Panc1 (cell line): ENCODE data around the gene SCAP. TPM values are rescaled to one million over a fixed set of nuclear protein-coding genes. Genes with fewer than 3 reads are reported as not detected.

ENCODE experiments used
- ATAC-seq: fragments of 200-7000 bp; cut with Tn5 transposase; 2 replicates; pipeline ENCODE4 v1.9.1; 2020; ENCODE audit warnings: mild to moderate bottlenecking, moderate library complexity
- BruUV-seq: library from RNA; stranded (reverse); fragments of 400-500 nt; replicated peaks from 2 replicates; lab custom pipeline; 2021; lab: Mats Ljungman, UMichigan
- CTCF ChIA-PET: fragments of 300-600 bp; sonication (Branson Sonifier 250); formaldehyde crosslinking; loops from one replicate; lab custom pipeline; 2022; ENCODE audit warnings: antibody characterized with exemption; lab: Charles Lee
- POLR2A ChIA-PET: fragments of 300-600 bp; sonication (Branson Sonifier 250); formaldehyde crosslinking; loops from one replicate; lab custom pipeline; 2022; ENCODE audit warnings: antibody characterized with exemption; lab: Charles Lee
- DNase-seq: peaks from one replicate; pipeline ENCODE4 v3.0.0-alpha.2; 2010; ENCODE audit warnings: low read depth, low spot score
- H3K27ac ChIP-seq: 2 replicates; pipeline ENCODE4 v1.5.1; 2011; ENCODE audit warnings: mild to moderate bottlenecking, low read length, inconsistent platforms
- H3K27me3 ChIP-seq: fragments of 200-500 bp; sonication (Bioruptor generic); 2 replicates; pipeline ENCODE4 v1.6.0; 2014; ENCODE audit warnings: low read length, inconsistent platforms; ENCODE audit not compliant: control insufficient read depth, insufficient read depth
- H3K36me3 ChIP-seq: fragments of 200-500 bp; sonication (Bioruptor generic); 2 replicates; pipeline ENCODE4 v1.5.1; 2014; ENCODE audit warnings: inconsistent platforms, mild to moderate bottlenecking, low read length, moderate library complexity; ENCODE audit not compliant: control insufficient read depth, insufficient read depth
- H3K4me1 ChIP-seq: 2 replicates; pipeline ENCODE4 v1.5.1; 2011; ENCODE audit warnings: inconsistent platforms, mild to moderate bottlenecking, low read length, moderate library complexity; ENCODE audit not compliant: control insufficient read depth, insufficient read depth
- H3K4me3 ChIP-seq, 2 experiments: 2 replicates each; pipeline ENCODE4 v1.5.1; 2011 to 2012; ENCODE audit warnings: low read depth in 2 of 2, low read length in 2 of 2, mild to moderate bottlenecking in 2 of 2, inconsistent platforms in 1 of 2, moderate library complexity in 1 of 2
- H3K9me3 ChIP-seq: fragments of 200-500 bp; sonication (Bioruptor generic); 2 replicates; pipeline ENCODE4 v1.5.1; 2014; ENCODE audit warnings: low read depth, mild to moderate bottlenecking, inconsistent platforms, low read length, moderate library complexity; ENCODE audit not compliant: control insufficient read depth, insufficient read depth
- CTCF ChIP-seq: fragments of 450-650 bp; IDR thresholded peaks from 2 replicates; pipeline ENCODE4 v1.5.1; 2017; ENCODE audit warnings: mild to moderate bottlenecking
- POLR2AphosphoS5 ChIP-seq: IDR thresholded peaks from 2 replicates; pipeline ENCODE4 v1.6.1; 2012; ENCODE audit warnings: mild to moderate bottlenecking, low read depth, low read length, moderate library complexity
- REST ChIP-seq, 2 experiments: IDR thresholded peaks; 2 replicates each; pipeline ENCODE4 v1.6.1; 2011 to 2012; ENCODE audit warnings: low read depth in 2 of 2, control low read depth in 1 of 2, low read length in 1 of 2, mild to moderate bottlenecking in 1 of 2, moderate library complexity in 1 of 2; ENCODE audit not compliant: insufficient read depth in 1 of 2
- SIN3A ChIP-seq: IDR thresholded peaks from 2 replicates; pipeline ENCODE4 v1.6.1; 2012; ENCODE audit warnings: low read depth, mild to moderate bottlenecking, low read length, moderate library complexity, borderline replicate concordance; ENCODE audit not compliant: insufficient read depth
- TCF7L2 ChIP-seq: IDR thresholded peaks from 2 replicates; pipeline ENCODE4 v1.6.1; 2011; ENCODE audit warnings: mild to moderate bottlenecking, low read depth, low read length, inconsistent platforms
- in situ Hi-C: cut with HindIII; loops from 2 replicates; pipeline ENCODE4 v1.10.0; 2016; ENCODE audit warnings: low sequenced_read_pairs, low pct_unique_long_range_greater_than_20kb
- intact Hi-C: fragments of 100-400 bp; cut with micrococcal nuclease; formaldehyde crosslinking; loops from one replicate; pipeline ENCODE4 v1.10.0; 2022; ENCODE audit not compliant: unreplicated experiment
- total RNA-seq: library from RNA; stranded (reverse); gene quantifications from one replicate; pipeline ENCODE4 v1.2.1, GENCODE V29; 2021; ENCODE audit not compliant: unreplicated experiment

SCAP gene
- total RNA-seq, 1 experiment from 2014 or later = 49.7 TPM

GRCh38 chr3:47385007-47385406 lies 90.7 kb downstream of the SCAP start:
- Histone ChIP-seq H3K4me3 (no peak overlapping the region), H3K36me3 (no peaks in the 10 kb centered on the region; the same call in 1 of the 2 replicates), H3K4me1 (peaks cover 3% of the 10 kb centered on the region; the same call in 1 of the 2 replicates), H3K27ac (no peak overlapping the region), H3K9me3 (no peaks in the 10 kb centered on the region), H3K27me3 (no peaks in the 10 kb centered on the region)
- CTCF ChIA-PET = no interaction called here
- TF ChIP-seq REST (IDR thresholded peaks at IDR 0.05; ENCODE audit: insufficient read depth in 1 of 2, low read depth in 2 of 2, low read length in 1 of 2) (no peak), TCF7L2 (no peak), SIN3A (no peak), POLR2AphosphoS5 (no peak), CTCF (no peak)
- in situ Hi-C loops (no loop called here), intact Hi-C loops (no loop called here)
- no TSS peak for BruUV-seq
- no peak for DNase-seq
- no peak for ATAC-seq
- POLR2A ChIA-PET = interaction anchor here (0.6 kb wide), 1 partner anchor 57 kb away, joined by 6 read pairs; no protein-coding TSS in a partner anchor

DNA sequence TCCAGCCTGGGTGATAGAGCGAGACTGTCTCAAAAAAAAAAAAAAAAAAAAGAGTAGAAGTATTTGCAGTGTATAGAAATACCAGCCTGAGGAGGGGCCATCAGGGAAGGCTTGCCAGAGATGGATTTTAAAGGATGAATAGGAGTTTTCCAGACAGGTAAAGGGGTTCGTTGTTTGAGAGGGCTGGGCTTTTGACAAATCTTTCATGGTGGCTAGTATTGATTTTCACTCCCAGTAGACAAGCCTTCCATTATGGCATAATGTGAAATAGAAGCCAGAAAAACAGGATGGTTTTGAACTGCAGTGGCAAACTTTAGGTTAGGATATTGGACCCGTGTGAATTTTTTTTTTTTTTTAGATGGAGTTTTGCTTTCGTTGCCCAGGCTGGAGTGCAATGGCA lies 91.3 kb downstream of the SCAP start:
- POLR2A ChIA-PET = no interaction called here
- no peak for DNase-seq
- no peak overlapping the region for H3K27ac ChIP-seq
- TF ChIP-seq CTCF (no peak), POLR2AphosphoS5 (no peak), SIN3A (no peak), REST (IDR thresholded peaks at IDR 0.05; ENCODE audit: insufficient read depth in 1 of 2, low read depth in 2 of 2, low read length in 1 of 2) (no peak), TCF7L2 (no peak)
- H3K4me3 ChIP-seq = no peak overlapping the region
- in situ Hi-C loops (no loop called here), intact Hi-C loops (no loop called here)
- H3K9me3 ChIP-seq = no peaks in the 10 kb centered on the region
- no peaks in the 10 kb centered on the region for H3K27me3 ChIP-seq
- BruUV-seq = no TSS peak
- no peaks in the 10 kb centered on the region; the same call in 1 of the 2 replicates for H3K36me3 ChIP-seq
- ATAC-seq = no peak
- CTCF ChIA-PET = no interaction called here
- peaks cover 6% of the 10 kb centered on the region; the same call in 1 of the 2 replicates for H3K4me1 ChIP-seq
